Fibroblast of pulmonary artery (primary cell): ENCODE data around the gene LIN7C.

ENCODE experiments used
- DNase-seq: peaks from one replicate; pipeline ENCODE4 v3.0.0-alpha.2; 2010; ENCODE audit warnings: low read depth
- H3K4me3 ChIP-seq: replicated peaks from 2 replicates; pipeline ENCODE4 v1.5.1; 2011; ENCODE audit warnings: low read depth, mild to moderate bottlenecking, control low read depth, low read length, moderate library complexity
- TF ChIP-seq, protein P1 (sequence below): IDR thresholded peaks from 2 replicates; pipeline ENCODE4 v1.5.1; 2011; ENCODE audit warnings: mild to moderate bottlenecking, control low read depth, low read length, inconsistent platforms; ENCODE audit errors: missing control alignments

Gene LIN7C

DNA sequence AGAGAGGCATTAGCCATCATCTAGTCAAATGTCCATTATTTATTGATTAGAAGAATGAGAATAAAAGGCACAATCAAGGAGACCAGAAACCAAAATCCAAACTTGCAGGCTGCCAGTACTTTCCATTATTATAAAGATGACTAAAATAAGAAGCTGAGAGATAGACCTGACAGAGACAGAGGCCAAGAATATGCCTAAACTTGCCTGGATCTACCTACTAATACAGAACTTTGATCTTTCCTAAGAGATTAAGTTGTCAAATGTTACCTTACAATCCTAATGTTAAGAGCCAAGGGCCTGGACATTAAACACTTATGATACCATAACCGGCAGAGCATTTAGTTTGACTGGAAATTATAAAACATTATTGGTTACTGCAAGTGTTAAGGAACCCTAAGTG is 40.2 kb downstream of the LIN7C start:
- no peak for DNase-seq
- H3K4me3 ChIP-seq, result no peak overlapping the region
- TF ChIP-seq, protein P1, sequence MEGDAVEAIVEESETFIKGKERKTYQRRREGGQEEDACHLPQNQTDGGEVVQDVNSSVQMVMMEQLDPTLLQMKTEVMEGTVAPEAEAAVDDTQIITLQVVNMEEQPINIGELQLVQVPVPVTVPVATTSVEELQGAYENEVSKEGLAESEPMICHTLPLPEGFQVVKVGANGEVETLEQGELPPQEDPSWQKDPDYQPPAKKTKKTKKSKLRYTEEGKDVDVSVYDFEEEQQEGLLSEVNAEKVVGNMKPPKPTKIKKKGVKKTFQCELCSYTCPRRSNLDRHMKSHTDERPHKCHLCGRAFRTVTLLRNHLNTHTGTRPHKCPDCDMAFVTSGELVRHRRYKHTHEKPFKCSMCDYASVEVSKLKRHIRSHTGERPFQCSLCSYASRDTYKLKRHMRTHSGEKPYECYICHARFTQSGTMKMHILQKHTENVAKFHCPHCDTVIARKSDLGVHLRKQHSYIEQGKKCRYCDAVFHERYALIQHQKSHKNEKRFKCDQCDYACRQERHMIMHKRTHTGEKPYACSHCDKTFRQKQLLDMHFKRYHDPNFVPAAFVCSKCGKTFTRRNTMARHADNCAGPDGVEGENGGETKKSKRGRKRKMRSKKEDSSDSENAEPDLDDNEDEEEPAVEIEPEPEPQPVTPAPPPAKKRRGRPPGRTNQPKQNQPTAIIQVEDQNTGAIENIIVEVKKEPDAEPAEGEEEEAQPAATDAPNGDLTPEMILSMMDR, result no peak

DNA sequence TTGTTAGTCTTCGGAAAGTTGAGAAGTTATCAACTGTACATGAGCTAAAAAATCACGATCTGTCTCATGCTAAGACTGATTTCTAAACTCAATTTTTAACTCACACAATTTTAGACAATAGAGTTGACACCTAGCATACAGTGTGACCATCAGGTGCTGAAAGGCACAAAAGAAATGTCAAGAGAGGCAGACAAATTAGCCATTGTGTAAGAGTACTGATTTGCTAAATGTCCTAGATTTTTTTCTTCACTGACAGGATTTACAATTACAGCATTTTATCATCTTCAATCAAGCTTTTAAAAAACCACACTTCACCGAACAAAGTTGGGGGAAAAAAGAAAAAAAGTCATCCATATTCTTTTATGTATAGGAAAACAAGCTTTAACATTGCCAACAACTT is 40.9 kb downstream of the LIN7C start:
- DNase-seq, result no peak
- TF ChIP-seq, protein P1, result no peak
- H3K4me3 ChIP-seq, result no peak overlapping the region

DNA sequence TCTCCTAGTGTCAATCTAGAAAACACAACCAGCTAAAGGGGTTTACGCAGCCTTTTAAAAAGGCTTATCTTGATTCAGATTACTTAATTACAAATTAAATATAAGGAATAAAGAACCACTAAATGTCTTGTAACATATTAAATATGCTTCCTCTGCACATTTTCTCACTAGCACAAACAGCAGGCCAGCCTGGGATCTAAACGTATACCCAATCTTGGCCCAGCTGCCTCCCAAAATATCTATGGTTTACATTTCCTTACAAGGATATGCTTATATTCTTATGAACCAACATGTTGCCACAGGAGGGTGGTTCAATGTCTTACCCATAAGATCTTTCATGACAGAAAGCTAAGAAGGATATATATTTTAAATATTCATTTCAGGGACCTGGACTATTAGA is 41.7 kb downstream of the LIN7C start:
- TF ChIP-seq, protein P1, result no peak
- DNase-seq, result no peak
- no peak overlapping the region for H3K4me3 ChIP-seq

DNA sequence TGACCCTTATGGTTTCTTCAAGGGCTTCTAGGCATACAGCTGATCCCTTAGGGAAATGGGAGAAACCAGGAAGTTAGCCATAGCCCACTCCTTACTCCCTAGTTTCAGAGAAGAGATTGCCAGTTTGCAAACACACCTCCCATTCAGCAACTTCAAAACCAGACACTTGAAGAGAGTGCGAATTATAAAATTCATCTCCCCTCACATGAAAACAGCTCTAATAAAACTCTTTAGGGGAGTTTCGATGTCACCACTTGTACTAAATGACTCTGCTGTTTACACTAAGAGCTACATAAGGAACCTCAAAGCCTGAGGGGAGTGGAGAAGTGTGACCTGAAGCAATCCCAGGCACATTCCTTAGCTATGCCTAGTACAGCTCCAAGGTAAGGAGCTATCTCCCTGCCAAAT is 42.3 kb downstream of the LIN7C start:
- DNase-seq, result peak; percentile 60
- TF ChIP-seq, protein P1, result no peak

DNA sequence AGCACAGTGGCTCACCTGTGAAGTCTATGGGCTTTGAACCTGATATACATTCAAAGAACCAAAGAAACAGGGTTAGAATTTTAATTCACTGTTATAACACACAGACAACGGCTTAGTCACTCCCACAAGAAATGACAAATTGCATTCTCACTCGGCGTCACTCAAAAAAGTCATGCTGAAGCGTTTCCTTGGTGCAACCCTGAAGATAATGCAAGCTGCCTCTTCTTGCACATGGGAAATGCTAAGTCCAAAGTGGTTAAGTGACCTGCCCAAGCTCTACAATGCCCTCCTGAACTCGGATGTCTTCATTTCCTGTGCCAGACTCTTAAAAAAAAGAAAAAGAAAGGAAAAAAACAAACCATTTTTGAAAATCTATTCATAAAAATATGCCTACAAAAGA is 44.0 kb downstream of the LIN7C start:
- DNase-seq, result peak; percentile 47
- no peak overlapping the region for H3K4me3 ChIP-seq
- TF ChIP-seq, protein P1, result no peak

More for the DNA sequence above, 42.3 kb downstream of the LIN7C start:
- no peak overlapping the region for H3K4me3 ChIP-seq

DNA sequence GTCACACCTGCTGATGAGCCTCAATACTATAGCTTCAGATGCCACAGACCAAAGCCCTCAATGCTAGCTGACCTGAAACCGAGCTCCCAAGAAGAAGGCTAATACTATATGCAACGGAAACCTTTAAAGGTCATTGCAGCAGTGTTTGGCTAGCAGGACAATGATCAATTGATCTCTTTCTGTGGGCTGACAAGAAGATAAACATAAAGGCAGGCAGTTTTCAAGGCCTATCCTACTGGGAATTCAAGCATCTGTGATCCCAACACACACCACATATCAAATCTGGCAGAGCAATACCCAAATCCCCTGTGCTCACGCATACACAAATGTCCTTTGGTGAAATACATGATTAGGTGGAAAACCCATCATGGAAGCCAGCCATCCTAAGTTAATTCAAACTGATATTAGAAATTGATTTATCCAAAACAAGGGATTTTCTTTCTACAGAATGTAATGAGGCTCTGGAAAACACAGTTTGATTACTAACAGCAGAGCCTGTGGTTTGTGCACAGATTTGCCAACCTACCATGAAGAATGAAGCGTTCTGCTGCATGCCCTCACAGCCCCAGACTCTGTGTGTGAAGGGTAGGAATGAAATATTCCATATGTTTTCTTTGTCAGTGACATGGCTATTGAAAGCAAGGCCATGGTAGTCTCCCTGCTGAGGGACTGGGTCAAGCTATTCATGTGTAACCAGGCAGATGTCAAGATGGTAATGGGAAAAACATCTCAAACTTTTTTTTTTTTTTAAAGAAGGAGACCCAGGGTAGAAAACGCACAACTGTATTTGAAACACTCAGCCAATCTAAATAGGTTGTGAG is 46.2 kb downstream of the LIN7C start:
- TF ChIP-seq, protein P1, result no peak
- no peak overlapping the region for H3K4me3 ChIP-seq
- no peak for DNase-seq

DNA sequence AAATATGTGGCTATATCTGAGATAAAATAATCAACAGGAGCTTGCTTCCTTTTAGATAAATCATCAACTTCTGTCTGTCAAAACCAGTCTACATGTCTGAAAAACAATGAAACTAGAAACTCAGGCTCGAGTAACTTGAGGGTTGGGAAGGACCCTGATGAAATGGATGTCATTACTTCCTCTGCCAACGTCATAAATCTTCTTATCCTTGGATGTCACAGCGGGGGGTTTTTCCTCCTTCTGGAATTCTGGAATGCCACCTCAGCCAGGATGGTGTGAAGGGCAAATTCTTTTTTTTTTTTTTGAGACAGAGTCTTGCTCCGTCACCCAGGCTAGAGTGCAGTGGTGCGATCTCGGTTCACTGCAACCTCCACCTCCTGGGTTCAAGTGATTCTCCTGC is 47.4 kb downstream of the LIN7C start:
- no peak for DNase-seq
- TF ChIP-seq, protein P1, result no peak
- H3K4me3 ChIP-seq, result no peak overlapping the region
